GM23338 (cell line): Measurements from ENCODE around the gene BYSL. TPM values are rescaled to one million over a fixed set of nuclear protein-coding genes. Genes with fewer than 3 reads are reported as not detected.

Source experiments
- ATAC-seq: fragments of 200-7000 bp; cut with Tn5 transposase; 3 replicates; pipeline ENCODE4 v1.9.1; 2020
- DNase-seq: peaks from one replicate; pipeline ENCODE4 v3.0.0-alpha.2; 2015; ENCODE audit warnings: low spot score
- H2AFZ ChIP-seq: fragments of 200-600 bp; sonication (generic); 2 replicates; pipeline ENCODE4 v1.8.0; 2016; ENCODE audit warnings: antibody characterized with exemption, mild to moderate bottlenecking, moderate library complexity
- H3F3A ChIP-seq: fragments of 200-600 bp; sonication (generic); replicated peaks from 2 replicates; pipeline ENCODE4 v1.8.0; 2017; ENCODE audit warnings: antibody characterized with exemption, mixed run types, low read depth
- H3K27ac ChIP-seq: fragments of 200-600 bp; sonication (generic); 2 replicates; pipeline ENCODE4 v1.6.1; 2016; ENCODE audit warnings: low read depth
- H3K27me3 ChIP-seq: fragments of 200-600 bp; sonication (generic); 2 replicates; pipeline ENCODE4 v1.8.0; 2016; ENCODE audit warnings: mild to moderate bottlenecking, mixed run types, moderate library complexity; ENCODE audit not compliant: insufficient read depth
- H3K36me3 ChIP-seq: fragments of 200-600 bp; sonication (generic); 2 replicates; pipeline ENCODE4 v1.8.0; 2016; ENCODE audit warnings: mild to moderate bottlenecking; ENCODE audit not compliant: insufficient read depth
- H3K4me1 ChIP-seq: fragments of 200-600 bp; sonication (generic); 2 replicates; pipeline ENCODE4 v1.8.0; 2016; ENCODE audit warnings: mild to moderate bottlenecking, moderate library complexity; ENCODE audit not compliant: insufficient read depth
- H3K4me2 ChIP-seq: fragments of 200-600 bp; sonication (generic); 2 replicates; pipeline ENCODE4 v1.7.1; 2017; ENCODE audit warnings: mixed run types
- H3K4me3 ChIP-seq: fragments of 200-600 bp; sonication (generic); 2 replicates; pipeline ENCODE4 v1.6.1; 2016; ENCODE audit warnings: mixed run types
- H3K79me2 ChIP-seq: fragments of 200-600 bp; sonication (generic); replicated peaks from 2 replicates; pipeline ENCODE4 v1.8.0; 2017; ENCODE audit warnings: mild to moderate bottlenecking; ENCODE audit not compliant: insufficient read depth
- H3K9me2 ChIP-seq: fragments of 200-600 bp; sonication (generic); 2 replicates; pipeline ENCODE4 v1.8.0; 2017; ENCODE audit not compliant: insufficient read depth
- H4K20me1 ChIP-seq: fragments of 200-600 bp; sonication (generic); replicated peaks from 2 replicates; pipeline ENCODE4 v1.8.0; 2017; ENCODE audit warnings: mild to moderate bottlenecking; ENCODE audit not compliant: insufficient read depth
- H3K27ac Mint-ChIP-seq: 2 replicates; pipeline ENCODE4 v1.8.0; 2020; ENCODE audit warnings: inconsistent platforms, mild to moderate bottlenecking, moderate library complexity, mixed read lengths
- H3K27me3 Mint-ChIP-seq: 3 replicates; pipeline ENCODE4 v1.8.0; 2022; ENCODE audit warnings: low read depth, mild to moderate bottlenecking, moderate library complexity, mixed read lengths, inconsistent platforms; ENCODE audit not compliant: insufficient read depth, poor library complexity
- H3K36me3 Mint-ChIP-seq: 3 replicates; pipeline ENCODE4 v1.8.0; 2021; ENCODE audit warnings: low read depth, mild to moderate bottlenecking, inconsistent platforms, moderate library complexity, mixed read lengths
- H3K4me1 Mint-ChIP-seq: 3 replicates; pipeline ENCODE4 v1.8.0; 2020; ENCODE audit warnings: mild to moderate bottlenecking, inconsistent platforms, mixed read lengths
- H3K4me3 Mint-ChIP-seq: 3 replicates; pipeline ENCODE4 v1.8.0; 2021; ENCODE audit warnings: moderate library complexity, mild to moderate bottlenecking, inconsistent platforms, mixed read lengths
- H3K9me3 Mint-ChIP-seq: 3 replicates; pipeline ENCODE4 v1.8.0; 2020; ENCODE audit warnings: moderate library complexity, mild to moderate bottlenecking, inconsistent platforms, mixed read lengths
- CREB1 ChIP-seq: fragments of 250-450 bp; sonication (Bioruptor Pico); IDR thresholded peaks from 2 replicates; pipeline ENCODE4 v1.5.0; 2020; ENCODE audit warnings: low read depth, mild to moderate bottlenecking, moderate library complexity
- EZH2 ChIP-seq: fragments of 200-600 bp; sonication (generic); IDR thresholded peaks from one replicate; pipeline ENCODE4 v1.8.0; 2017; ENCODE audit warnings: antibody characterized with exemption, mild to moderate bottlenecking, low read depth; ENCODE audit not compliant: unreplicated experiment
- NANOG ChIP-seq: IDR thresholded peaks from 2 replicates; pipeline ENCODE4 v1.6.1; 2016; ENCODE audit warnings: antibody characterized with exemption, borderline replicate concordance
- POLR2AphosphoS5 ChIP-seq: IDR thresholded peaks from 2 replicates; pipeline ENCODE4 v1.6.1; 2016; ENCODE audit warnings: antibody characterized with exemption, low read depth
- ZNF114 ChIP-seq: fragments of 250-450 bp; sonication (Bioruptor Pico); IDR thresholded peaks from 2 replicates; pipeline ENCODE4 v1.5.0; 2020; ENCODE audit warnings: mild to moderate bottlenecking, moderate library complexity
- ZNF331 ChIP-seq: fragments of 250-450 bp; sonication (Bioruptor Pico); IDR thresholded peaks from 2 replicates; pipeline ENCODE4 v1.5.0; 2020; ENCODE audit warnings: low read depth, mild to moderate bottlenecking, moderate library complexity
- polyA plus RNA-seq: library from polyadenylated mRNA; unstranded; fragments of >200 nt; fragmentation: Nextera tagmentation; extraction: Ambion mirVana; gene quantifications from 2 replicates; pipeline ENCODE4 v1.2.1, GENCODE V29; 2016
- total RNA-seq: library from RNA; depleted of rRNA; stranded (reverse); fragments of >200 nt; shearing (Covaris generic); gene quantifications from 2 replicates; pipeline ENCODE4 v1.2.3, GENCODE V29; 2014
- TF ChIP-seq, protein P1 (sequence below), 2 experiments: fragments of 200-600 bp in 1 of 2; sonication (generic) in 1 of 2; conservative IDR thresholded peaks; 2 replicates each; pipeline versions ENCODE4 v1.5.1 to v1.6.1; 2016 to 2017; ENCODE audit warnings: antibody characterized with exemption in 2 of 2, low read depth in 2 of 2, mild to moderate bottlenecking in 2 of 2, moderate library complexity in 1 of 2
- TF ChIP-seq, protein P2 (sequence below): fragments of 250-450 bp; sonication (Bioruptor Pico); IDR thresholded peaks from 2 replicates; pipeline ENCODE4 v1.5.0; 2020; ENCODE audit warnings: mild to moderate bottlenecking, moderate library complexity
- TF ChIP-seq, protein P3 (sequence below): IDR thresholded peaks from 2 replicates; pipeline ENCODE4 v1.6.1; 2016; ENCODE audit warnings: antibody characterized with exemption

The BYSL gene
- total and polyA plus RNA-seq, 2 experiments from 2014 or later, result 33.7 to 35.3 TPM

DNA sequence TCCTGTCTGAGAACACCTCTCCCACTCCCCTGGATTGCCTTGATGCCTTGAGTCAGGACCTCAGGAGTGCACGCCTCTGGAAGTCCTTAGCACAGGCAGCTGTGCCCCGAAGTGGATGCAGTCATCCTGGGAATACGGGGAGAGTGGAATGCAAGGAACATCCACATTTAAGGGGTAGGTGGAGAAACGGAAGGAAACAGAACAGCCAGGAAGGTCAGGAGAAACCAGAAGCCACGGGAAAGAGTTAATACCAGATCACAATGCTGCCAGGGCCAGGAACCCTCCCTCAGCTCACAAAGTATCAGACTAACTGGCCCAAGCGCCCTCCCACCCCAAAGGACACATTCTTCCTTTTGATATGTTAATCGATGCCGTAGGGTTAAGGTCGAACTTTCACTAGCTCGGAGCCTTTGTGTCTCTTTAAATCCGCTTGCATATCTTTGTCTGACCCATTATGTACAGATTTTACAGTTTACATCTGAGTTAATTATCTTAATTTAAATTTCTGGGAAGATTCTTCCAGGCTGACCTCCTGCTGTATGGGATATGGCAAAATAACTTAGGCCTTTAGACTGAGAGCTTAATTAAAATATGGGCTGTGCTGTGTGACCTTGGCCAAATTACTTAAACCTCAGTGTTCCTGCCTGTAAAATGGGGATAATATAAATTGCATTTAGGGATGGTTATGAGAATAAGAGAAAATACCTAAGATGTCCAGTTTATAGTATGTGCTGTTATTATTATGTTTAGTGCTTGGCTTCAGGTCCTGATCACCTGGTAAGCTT lies 44.3 kb downstream of the BYSL start:
- Mint-ChIP-seq H3K4me3 (peak overlapping the region; percentile 50; the same call in 1 of the 3 replicates), H3K27ac (peak overlapping the region; percentile 96), H3K9me3 (no peaks in the 10 kb centered on the region; the same call in 2 of the 3 replicates), H3K36me3 (no peaks in the 10 kb centered on the region), H3K27me3 (peaks cover 7% of the 10 kb centered on the region), H3K4me1 (peaks cover 47% of the 10 kb centered on the region)
- TF ChIP-seq POLR2AphosphoS5, result 0 out of 2 replicates have a peak, but pooled peaks have one; percentile 26
- TF ChIP-seq, protein P1, sequence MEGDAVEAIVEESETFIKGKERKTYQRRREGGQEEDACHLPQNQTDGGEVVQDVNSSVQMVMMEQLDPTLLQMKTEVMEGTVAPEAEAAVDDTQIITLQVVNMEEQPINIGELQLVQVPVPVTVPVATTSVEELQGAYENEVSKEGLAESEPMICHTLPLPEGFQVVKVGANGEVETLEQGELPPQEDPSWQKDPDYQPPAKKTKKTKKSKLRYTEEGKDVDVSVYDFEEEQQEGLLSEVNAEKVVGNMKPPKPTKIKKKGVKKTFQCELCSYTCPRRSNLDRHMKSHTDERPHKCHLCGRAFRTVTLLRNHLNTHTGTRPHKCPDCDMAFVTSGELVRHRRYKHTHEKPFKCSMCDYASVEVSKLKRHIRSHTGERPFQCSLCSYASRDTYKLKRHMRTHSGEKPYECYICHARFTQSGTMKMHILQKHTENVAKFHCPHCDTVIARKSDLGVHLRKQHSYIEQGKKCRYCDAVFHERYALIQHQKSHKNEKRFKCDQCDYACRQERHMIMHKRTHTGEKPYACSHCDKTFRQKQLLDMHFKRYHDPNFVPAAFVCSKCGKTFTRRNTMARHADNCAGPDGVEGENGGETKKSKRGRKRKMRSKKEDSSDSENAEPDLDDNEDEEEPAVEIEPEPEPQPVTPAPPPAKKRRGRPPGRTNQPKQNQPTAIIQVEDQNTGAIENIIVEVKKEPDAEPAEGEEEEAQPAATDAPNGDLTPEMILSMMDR (conservative IDR thresholded peaks at IDR 0.05; ENCODE audit: low read depth in 2 of 2), result no peak
- no peak for TF ChIP-seq NANOG
- TF ChIP-seq, protein P2, sequence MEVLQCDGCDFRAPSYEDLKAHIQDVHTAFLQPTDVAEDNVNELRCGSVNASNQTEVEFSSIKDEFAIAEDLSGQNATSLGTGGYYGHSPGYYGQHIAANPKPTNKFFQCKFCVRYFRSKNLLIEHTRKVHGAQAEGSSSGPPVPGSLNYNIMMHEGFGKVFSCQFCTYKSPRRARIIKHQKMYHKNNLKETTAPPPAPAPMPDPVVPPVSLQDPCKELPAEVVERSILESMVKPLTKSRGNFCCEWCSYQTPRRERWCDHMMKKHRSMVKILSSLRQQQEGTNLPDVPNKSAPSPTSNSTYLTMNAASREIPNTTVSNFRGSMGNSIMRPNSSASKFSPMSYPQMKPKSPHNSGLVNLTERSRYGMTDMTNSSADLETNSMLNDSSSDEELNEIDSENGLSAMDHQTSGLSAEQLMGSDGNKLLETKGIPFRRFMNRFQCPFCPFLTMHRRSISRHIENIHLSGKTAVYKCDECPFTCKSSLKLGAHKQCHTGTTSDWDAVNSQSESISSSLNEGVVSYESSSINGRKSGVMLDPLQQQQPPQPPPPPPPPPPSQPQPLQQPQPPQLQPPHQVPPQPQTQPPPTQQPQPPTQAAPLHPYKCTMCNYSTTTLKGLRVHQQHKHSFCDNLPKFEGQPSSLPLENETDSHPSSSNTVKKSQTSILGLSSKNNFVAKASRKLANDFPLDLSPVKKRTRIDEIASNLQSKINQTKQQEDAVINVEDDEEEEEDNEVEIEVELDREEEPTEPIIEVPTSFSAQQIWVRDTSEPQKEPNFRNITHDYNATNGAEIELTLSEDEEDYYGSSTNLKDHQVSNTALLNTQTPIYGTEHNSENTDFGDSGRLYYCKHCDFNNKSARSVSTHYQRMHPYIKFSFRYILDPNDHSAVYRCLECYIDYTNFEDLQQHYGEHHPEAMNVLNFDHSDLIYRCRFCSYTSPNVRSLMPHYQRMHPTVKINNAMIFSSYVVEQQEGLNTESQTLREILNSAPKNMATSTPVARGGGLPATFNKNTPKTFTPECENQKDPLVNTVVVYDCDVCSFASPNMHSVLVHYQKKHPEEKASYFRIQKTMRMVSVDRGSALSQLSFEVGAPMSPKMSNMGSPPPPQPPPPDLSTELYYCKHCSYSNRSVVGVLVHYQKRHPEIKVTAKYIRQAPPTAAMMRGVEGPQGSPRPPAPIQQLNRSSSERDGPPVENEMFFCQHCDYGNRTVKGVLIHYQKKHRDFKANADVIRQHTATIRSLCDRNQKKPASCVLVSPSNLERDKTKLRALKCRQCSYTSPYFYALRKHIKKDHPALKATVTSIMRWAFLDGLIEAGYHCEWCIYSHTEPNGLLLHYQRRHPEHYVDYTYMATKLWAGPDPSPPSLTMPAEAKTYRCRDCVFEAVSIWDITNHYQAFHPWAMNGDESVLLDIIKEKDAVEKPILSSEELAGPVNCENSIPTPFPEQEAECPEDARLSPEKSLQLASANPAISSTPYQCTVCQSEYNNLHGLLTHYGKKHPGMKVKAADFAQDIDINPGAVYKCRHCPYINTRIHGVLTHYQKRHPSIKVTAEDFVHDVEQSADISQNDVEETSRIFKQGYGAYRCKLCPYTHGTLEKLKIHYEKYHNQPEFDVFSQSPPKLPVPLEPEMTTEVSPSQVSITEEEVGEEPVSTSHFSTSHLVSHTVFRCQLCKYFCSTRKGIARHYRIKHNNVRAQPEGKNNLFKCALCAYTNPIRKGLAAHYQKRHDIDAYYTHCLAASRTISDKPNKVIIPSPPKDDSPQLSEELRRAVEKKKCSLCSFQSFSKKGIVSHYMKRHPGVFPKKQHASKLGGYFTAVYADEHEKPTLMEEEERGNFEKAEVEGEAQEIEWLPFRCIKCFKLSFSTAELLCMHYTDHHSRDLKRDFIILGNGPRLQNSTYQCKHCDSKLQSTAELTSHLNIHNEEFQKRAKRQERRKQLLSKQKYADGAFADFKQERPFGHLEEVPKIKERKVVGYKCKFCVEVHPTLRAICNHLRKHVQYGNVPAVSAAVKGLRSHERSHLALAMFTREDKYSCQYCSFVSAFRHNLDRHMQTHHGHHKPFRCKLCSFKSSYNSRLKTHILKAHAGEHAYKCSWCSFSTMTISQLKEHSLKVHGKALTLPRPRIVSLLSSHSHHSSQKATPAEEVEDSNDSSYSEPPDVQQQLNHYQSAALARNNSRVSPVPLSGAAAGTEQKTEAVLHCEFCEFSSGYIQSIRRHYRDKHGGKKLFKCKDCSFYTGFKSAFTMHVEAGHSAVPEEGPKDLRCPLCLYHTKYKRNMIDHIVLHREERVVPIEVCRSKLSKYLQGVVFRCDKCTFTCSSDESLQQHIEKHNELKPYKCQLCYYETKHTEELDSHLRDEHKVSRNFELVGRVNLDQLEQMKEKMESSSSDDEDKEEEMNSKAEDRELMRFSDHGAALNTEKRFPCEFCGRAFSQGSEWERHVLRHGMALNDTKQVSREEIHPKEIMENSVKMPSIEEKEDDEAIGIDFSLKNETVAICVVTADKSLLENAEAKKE (CRISPR knock-in tag), result 0 out of 2 replicates have a peak, but pooled peaks have one; percentile 34
- TF ChIP-seq ZNF114 (CRISPR knock-in tag), result peak; percentile 68; the same call in 1 of the 2 replicates
- no peak for TF ChIP-seq EZH2
- peak; percentile 52 for TF ChIP-seq CREB1
- 0 out of 2 replicates have a peak, but pooled peaks have one; percentile 39 for TF ChIP-seq ZNF331 (CRISPR knock-in tag)
- TF ChIP-seq, protein P3, sequence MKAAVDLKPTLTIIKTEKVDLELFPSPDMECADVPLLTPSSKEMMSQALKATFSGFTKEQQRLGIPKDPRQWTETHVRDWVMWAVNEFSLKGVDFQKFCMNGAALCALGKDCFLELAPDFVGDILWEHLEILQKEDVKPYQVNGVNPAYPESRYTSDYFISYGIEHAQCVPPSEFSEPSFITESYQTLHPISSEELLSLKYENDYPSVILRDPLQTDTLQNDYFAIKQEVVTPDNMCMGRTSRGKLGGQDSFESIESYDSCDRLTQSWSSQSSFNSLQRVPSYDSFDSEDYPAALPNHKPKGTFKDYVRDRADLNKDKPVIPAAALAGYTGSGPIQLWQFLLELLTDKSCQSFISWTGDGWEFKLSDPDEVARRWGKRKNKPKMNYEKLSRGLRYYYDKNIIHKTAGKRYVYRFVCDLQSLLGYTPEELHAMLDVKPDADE, result no peak
- H3F3A ChIP-seq, result 0 out of 2 replicates have a peak, but pooled peaks cover 2% of the 10 kb centered on the region
- H3K27ac ChIP-seq, result peak overlapping the region; percentile 98
- no peaks in the 10 kb centered on the region for H4K20me1 ChIP-seq
- no peaks in the 10 kb centered on the region for H3K36me3 ChIP-seq
- 0 out of 2 replicates have a peak, but pooled peaks cover 3% of the 10 kb centered on the region for H3K9me2 ChIP-seq
- ATAC-seq (peak; percentile 92), DNase-seq (peak; percentile 99)
- H3K79me2 ChIP-seq, result no peaks in the 10 kb centered on the region
- peak overlapping the region; percentile 64 for H3K4me2 ChIP-seq
- no peak overlapping the region for H2AFZ ChIP-seq
- peaks cover 27% of the 10 kb centered on the region for H3K4me1 ChIP-seq
- peak overlapping the region; percentile 21; the same call in 1 of the 2 replicates for H3K4me3 ChIP-seq
- H3K27me3 ChIP-seq, result no peaks in the 10 kb centered on the region
